Right lung (tissue), 5 donors: ENCODE measurements around the gene ERICH2. TPM values are rescaled to one million over a fixed set of nuclear protein-coding genes. Genes with fewer than 3 reads are reported as not detected.

Experiments used
- DNase-seq, 2 donors: peaks; one replicate each; pipeline ENCODE4 v3.0.0-alpha.2; 2013
- polyA plus RNA-seq, 5 donors: library from polyadenylated mRNA; unstranded; fragments of 120-200 nt; gene quantifications; one replicate each; pipeline versions ENCODE4 v1.2.1 to v1.2.3, GENCODE V29; 2013; ENCODE audit warnings: inconsistent platforms in 1 of 5, low replicate concordance in 1 of 5; ENCODE audit not compliant: insufficient read length in 5 of 5, insufficient read depth in 1 of 5

Gene ERICH2
- polyA plus RNA-seq, 5 donors: 9.6 to 16.3 (median 12.0) TPM

GRCh38 chr2:170817093-170818035, 47.2 kb downstream of the ERICH2 start:
- DNase-seq: no peak

- DNase-seq: no peak
These were observed 48.0 kb downstream of the ERICH2 start for GRCh38 chr2:170818036-170818751.

DNA sequence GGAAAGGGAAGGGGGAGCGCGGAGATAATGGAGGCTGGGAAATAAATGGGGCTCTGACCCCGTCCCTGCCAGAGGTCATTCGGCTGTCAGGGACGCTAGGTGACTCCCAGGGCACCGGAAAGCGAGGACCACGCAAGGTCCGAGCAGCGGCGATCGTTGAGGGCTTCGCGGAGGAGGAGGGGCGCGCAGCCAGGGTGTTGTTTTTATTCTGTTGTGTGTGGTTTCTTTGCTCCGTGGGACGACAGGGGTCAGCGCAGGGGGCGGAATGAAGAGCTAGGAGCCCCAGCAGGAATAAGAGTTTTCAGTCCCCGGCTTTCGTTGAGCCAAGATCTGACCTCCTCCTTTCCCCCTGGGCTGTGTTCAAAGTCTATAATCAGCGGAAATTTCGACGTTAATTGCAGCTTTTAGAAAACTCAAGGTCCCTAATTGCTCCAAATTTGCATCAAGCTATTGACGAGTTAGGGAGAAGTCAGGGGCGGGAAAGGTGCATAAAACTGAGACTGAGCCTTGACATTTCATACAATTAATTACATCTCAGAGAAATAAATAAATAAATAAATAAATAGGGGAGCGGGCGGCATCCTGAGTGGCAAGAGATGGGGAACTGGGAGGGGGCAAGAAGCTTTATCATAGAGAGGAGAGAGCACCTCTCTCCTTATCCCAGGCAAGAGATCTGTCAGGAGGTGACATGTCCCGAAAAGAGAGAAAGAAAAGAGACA, 48.7 kb downstream of the ERICH2 start:
- no peak for DNase-seq

DNA sequence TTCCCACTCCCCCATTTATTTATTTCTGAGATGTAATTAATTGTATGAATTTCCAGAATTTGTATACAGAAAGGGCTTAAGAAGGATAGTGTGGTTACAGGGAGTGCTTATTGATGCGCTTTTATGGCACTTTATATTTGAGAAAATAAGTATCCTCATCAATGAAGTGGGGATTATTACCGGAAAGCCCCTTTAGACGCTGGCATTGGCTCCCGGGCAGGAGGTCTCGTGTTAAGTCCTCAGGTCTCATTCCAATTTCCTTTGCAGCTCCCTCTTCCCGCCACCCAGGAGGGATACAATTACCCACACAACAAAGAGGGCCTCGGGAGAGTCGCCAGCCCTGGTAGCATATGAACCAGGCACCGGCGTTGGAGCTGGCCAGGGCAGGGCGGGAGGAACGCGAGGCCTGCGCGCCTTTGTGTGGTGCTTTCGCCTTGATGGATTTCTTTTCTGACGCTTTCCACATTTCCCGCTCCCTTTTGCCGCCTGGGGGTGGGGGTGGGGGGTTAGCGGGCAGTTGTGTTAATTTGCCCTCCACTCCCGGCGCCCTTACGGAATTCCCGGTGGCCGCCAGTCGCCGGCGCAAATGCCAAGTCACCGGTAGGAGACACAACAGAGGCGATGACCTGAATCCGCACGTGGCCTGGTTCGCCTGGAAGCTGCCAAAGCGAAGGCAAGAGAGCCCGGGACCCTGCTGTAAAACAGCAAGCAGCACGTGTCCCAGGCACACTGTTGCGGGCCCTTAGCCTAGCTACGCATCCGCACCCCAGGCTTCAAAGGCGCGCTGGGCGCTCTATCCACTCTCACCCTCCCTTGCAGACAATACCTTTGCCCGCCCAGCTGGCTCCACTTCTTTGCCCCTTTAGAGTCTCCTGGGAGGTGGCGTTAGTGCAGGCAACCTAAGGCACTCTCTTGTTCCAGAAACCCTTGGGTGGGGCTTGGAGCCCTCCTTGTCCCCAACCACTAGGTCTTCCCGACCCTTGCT, 49.8 kb downstream of the ERICH2 start:
- no peak for DNase-seq

DNA sequence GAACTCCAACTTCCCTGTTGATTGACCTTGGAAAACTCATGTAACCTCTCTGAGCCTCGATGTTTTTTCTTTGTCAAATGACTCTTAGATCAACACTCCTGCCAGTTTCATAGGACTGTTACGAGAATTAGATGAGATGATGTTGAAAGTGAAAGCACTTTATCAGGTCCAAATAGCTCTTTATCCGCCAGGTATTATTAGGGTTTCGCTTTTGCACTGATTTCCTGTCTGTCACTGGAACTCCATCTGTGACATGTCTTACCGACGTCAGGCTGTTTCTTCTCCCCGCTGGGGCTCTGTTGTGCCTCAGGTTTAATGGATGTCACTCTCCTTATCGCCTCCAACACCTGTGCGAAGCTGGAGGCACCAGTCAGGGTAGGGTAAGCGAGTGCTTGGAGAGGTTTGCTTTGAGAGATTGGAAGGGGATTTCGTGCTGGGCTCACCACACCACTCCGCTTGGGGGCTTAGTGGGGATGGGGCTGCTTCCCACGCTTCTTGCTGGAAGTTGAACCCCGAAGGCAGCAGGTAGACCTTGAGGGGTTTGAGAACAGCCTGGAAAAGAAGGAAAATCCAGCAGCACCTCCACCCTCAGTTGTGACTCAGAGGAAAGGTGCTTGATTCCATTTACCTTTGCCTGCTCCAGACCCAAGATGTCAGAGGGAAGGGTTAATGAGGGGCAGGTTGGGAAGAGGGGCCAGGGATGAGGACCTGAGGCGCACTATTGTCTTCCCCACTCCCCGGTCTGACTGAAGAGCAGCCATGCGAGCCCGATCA, 50.8 kb downstream of the ERICH2 start:
- no peak for DNase-seq

- DNase-seq: no peak
These were observed 51.5 kb downstream of the ERICH2 start for GRCh38 chr2:170821531-170822289.

DNA sequence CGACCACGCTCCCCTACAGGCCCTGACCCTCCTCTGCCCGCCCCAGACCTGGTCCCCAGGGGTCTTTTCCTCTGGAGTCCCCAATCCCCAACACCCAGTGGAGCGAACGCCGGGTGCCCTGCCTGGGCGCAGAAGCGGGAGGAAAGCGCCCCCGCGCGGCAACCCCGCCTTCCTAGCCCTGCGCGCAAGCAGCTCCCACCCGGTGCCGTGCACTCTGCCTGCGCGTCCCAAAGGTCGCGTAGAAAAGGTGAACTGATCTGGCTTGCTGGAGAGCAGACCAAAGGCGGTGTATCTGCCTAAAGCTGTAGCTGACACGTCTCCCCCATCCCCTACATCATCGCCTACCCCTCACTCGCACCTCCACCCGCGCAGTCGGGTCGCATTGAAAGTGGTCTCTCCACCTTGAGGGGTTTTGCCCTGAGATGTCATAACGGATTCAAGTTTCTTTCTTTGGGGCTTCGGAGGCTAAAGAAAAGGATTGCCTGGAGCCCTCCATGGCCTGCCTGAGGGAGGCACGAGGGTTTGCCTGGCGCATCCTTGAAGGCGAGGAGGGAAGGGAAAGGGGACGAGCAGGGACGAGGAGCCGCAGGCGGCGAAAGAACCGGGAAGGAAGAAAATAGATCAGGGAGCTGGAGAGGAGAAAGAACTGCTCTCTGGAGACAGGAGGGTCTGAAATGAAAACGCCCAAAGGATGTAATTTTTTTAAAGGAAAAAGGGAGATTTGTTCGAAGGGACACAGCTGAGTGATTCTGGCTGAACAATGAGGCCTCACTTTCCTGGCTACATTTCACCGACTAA, 52.3 kb downstream of the ERICH2 start:
- DNase-seq: no peak

DNA sequence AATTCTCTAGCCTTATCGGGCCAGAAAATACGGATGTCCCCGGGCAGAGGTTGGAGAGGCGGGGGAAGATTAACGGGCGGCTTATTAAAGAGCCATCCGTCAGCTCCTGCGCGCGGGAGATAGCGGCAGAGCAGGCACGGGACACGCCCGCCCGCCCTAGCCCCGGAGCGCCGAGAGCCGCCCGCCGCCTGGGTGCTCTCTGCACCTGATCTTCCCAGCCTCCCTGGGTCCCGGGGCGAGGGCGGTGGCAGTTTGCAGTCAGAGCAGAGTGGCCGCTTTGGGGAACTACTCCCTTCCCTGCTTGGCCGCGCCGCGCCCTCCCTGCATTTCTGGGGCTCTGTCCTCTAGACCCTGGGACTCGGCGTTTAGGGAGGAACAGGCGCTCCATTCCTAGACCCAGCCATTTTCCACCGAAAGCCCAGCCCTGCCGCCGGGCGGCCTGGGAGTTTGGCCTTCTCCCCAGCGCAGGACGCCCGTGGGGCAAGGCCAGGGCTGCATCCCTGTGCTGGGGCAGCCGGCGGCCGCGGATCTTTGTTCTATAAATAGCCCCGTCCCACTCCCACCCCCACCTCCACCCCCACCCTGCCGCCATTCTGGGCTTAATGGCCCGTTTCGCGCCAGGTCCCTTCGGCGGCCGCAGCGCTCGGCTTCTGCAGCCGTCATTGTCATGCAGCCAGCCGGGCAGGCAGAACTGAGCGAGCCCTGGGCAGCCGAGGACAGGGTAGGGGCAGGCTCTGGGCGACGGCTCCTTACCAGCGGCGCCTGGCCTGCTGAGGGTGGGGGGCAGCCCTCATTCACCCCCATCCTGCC, 53.1 kb downstream of the ERICH2 start:
- DNase-seq: no peak

GRCh38 chr2:170823898-170824215, 53.7 kb downstream of the ERICH2 start:
- DNase-seq: no peak

GRCh38 chr2:170824526-170825015, 54.4 kb downstream of the ERICH2 start:
- no peak for DNase-seq

DNA sequence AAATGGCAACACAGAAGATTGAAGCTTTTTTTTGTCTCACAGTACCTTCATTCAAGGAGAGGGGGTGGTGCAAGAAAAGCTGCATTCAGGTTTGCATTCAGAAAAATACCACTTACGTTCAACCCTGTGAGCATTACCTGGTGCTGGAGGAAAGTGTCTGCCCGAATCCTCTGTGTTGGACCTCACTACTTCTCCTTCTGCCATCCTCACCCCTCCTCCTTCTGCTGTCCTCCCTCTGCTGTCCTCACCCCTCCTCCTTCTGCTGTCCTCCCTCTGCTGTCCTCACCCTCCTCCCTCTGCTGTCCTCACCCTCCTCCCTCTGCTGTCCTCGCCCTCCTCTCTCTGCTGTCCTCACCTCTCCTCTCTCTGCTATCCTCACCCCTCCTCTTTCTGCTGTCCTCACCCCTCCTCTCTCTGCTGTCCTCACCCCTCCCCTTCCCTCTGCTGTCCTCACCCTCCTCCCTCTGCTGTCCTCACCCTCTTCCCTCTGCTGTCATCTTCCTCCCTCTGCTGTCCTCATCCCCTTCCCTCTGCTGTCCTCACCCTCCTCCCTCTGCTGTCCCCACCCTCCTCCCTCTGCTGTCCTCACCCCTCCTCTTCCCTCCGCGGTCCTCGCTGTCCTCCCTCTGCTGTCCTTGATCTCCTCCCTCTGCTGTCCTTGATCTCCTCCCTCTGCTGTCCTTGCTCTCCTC, 57.8 kb downstream of the ERICH2 start:
- no peak for DNase-seq

DNA sequence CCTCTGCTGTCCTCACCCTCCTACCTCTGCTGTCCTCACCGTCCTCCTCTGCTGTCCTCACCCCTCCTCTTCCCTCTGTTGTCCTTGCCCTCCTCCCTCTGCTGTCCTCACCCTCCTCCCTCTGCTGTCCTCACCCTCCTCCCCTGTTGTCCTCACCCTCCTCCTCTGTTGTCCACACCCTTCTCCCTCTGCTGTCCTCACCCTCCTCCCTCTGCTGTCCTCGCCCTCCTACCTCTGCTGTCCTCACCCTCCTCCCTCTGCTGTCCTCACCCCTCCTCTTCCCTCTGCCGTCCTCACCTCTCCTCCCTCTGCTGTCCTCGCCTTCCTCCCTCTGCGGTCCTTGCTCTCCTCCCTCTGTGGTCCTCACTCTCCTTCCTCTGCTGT, 58.3 kb downstream of the ERICH2 start:
- DNase-seq: no peak

GRCh38 chr2:170829036-170829435, 58.9 kb downstream of the ERICH2 start:
- no peak for DNase-seq

DNA sequence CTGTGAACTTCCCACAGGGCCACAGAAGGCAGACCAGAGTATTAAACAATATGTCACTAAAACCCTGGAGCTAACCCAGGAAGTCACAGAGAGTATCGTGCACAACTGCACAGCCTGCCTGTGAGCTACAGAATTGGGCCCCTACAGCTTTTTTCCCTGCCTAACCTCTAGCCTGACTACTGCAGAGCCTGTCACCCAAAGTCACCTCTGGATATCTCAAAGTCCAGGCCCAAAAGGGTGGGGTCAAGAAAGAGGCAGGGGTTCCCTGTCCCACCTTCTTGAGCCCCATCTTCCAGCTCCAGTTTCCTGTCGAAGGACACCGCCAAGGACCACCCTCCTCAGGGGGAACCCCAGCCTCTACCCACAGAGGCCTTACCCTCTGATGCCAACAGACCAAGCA, 60.0 kb downstream of the ERICH2 start:
- DNase-seq: no peak

DNA sequence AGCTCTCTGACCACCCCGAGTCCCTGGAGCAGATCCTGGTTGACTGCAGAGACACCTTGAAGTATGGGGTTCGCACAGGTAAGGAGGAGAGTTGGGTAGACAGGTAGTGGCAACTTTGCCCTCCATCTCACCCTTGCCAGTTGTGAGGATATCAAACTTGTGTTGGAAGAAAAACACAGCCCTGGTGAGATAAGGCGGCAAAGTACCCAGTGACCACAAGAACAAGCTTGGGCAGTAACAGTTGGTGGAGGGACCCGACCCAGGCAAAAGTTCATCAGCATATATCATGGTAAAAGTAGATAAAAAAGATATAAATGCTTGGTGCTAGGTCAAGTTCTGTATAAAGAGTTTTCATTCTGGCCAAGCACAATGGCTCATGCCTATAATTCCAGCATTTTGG, 60.9 kb downstream of the ERICH2 start:
- no peak for DNase-seq

DNA sequence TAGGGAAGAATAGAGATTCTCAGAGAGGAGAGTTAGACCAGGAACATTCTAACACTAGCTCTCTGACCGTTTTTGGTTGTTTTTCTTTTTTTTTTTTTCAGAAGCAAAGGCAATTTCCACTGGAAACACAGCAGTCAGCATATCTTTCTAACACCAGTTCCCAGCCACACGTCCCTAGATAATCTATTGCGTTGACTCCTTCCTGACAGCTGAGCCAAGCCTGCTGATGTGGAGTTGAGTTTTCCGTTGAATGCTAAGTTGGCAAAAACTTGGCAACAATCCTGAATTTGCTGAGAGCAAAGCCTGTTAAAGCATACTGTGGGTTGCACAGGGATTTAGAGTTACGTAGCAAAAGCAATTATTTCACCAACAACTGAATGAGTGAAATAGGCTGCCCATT, 65.8 kb downstream of the ERICH2 start:
- DNase-seq: no peak

GRCh38 chr2:170840717-170841210, 70.6 kb downstream of the ERICH2 start:
- no peak for DNase-seq
